K562 (cell line): Measurements from ENCODE around the gene GALNT5. TPM values are rescaled to one million over a fixed set of nuclear protein-coding genes. Genes with fewer than 3 reads are reported as not detected.

ENCODE experiments used
- ATAC-seq: fragments of 200-7000 bp; cut with Tn5 transposase; 3 replicates; pipeline ENCODE4 v1.9.1; 2020; ENCODE audit warnings: moderate library complexity
- BruUV-seq: library from RNA; stranded (reverse); fragments of 400-500 nt; replicated peaks from 2 replicates; lab custom pipeline; 2021; lab: Mats Ljungman, UMichigan
- CTCF ChIA-PET: fragments of 300-600 bp; formaldehyde crosslinking; extraction: SDS; loops from one replicate; lab custom pipeline; 2021; ENCODE audit warnings: low intra/inter-chr PET ratio; lab: Yijun Ruan, JAX
- POLR2A ChIA-PET: fragments of 300-600, 350-650 bp; sonication (Branson Sonifier 250); formaldehyde crosslinking; extraction: SDS; loops from one replicate; lab custom pipeline; 2021; ENCODE audit warnings: antibody characterized with exemption, inconsistent platforms; lab: Yijun Ruan, JAX
- DNase-seq, 4 experiments: peaks; one replicate each; pipeline versions ENCODE4 v3.0.0 to v3.0.0-alpha.2; 2011 to 2018; ENCODE audit warnings: low spot score in 3 of 4, mixed read lengths in 3 of 4; ENCODE audit errors: extremely low read depth in 1 of 4
- FAIRE-seq: peaks from 2 replicates; lab custom pipeline; 2011; peaks lifted over from hg19 to GRCh38; lab: Jason Lieb, UNC
- H2AFZ ChIP-seq: 2 replicates; pipeline ENCODE4 v1.6.0; 2011; ENCODE audit warnings: low read depth, low read length, control low read depth, inconsistent platforms
- H3K27ac ChIP-seq: fragments of 200-600 bp; 3 replicates; pipeline ENCODE4 v1.8.0; 2011; ENCODE audit warnings: low read depth, mild to moderate bottlenecking, control low read depth, inconsistent platforms, low read length, moderate library complexity, mixed read lengths; ENCODE audit errors: extremely low read depth
- H3K27me3 ChIP-seq, 2 experiments: fragments of 300-600 bp in 1 of 2; 2 replicates in 1 of 2; 3 replicates in 1 of 2; pipeline versions ENCODE4 v1.6.0 to v1.8.0; 2011; ENCODE audit warnings: inconsistent platforms in 2 of 2, low read length in 2 of 2, mild to moderate bottlenecking in 1 of 2, mixed read lengths in 1 of 2, moderate library complexity in 1 of 2; ENCODE audit not compliant: control insufficient read depth in 2 of 2, insufficient read depth in 2 of 2
- H3K36me3 ChIP-seq: fragments of 300-600 bp; 3 replicates; pipeline ENCODE4 v1.8.0; 2011; ENCODE audit warnings: mild to moderate bottlenecking, low read length, inconsistent platforms; ENCODE audit not compliant: control insufficient read depth, insufficient read depth
- H3K4me1 ChIP-seq, 2 experiments: fragments of 200-600 bp in 1 of 2; replicated peaks in 1 of 2; 2 replicates in 1 of 2; 3 replicates in 1 of 2; pipeline versions ENCODE4 v1.5.1 to v1.8.0; 2011; ENCODE audit warnings: inconsistent platforms in 2 of 2, low read length in 2 of 2, mild to moderate bottlenecking in 1 of 2, mixed read lengths in 1 of 2, moderate library complexity in 1 of 2; ENCODE audit not compliant: control insufficient read depth in 2 of 2, insufficient read depth in 2 of 2
- H3K4me2 ChIP-seq: 2 replicates; pipeline ENCODE4 v1.6.1; 2011; ENCODE audit warnings: low read length, control low read depth, inconsistent platforms, mixed read lengths; ENCODE audit not compliant: insufficient read depth
- H3K4me3 ChIP-seq: fragments of 200-600 bp; sonication (generic), shearing (Covaris generic); 2 replicates; pipeline ENCODE4 v1.5.1; 2016; ENCODE audit warnings: control low read depth, inconsistent platforms
- H3K79me2 ChIP-seq: fragments of 200-600 bp; 3 replicates; pipeline ENCODE4 v1.8.0; 2011; ENCODE audit warnings: low read length, inconsistent platforms; ENCODE audit not compliant: control insufficient read depth, insufficient read depth
- H3K9ac ChIP-seq, 2 experiments: 2 replicates each; pipeline versions ENCODE4 v1.6.0 to v1.6.1; 2011; ENCODE audit warnings: low read depth in 2 of 2, low read length in 2 of 2, control low read depth in 1 of 2, inconsistent platforms in 1 of 2, mild to moderate bottlenecking in 1 of 2, mixed read lengths in 1 of 2; ENCODE audit not compliant: insufficient read depth in 1 of 2
- H3K9me1 ChIP-seq: one replicate; pipeline ENCODE4 v1.6.0; 2011; ENCODE audit warnings: inconsistent platforms, mild to moderate bottlenecking, low read length, moderate library complexity; ENCODE audit not compliant: control insufficient read depth, insufficient read depth
- H3K9me3 ChIP-seq: replicated peaks from 2 replicates; pipeline ENCODE4 v1.5.1; 2011; ENCODE audit warnings: low read depth, low read length, inconsistent platforms; ENCODE audit not compliant: control insufficient read depth, insufficient read depth
- H4K20me1 ChIP-seq: replicated peaks from 2 replicates; pipeline ENCODE4 v1.6.1; 2011; ENCODE audit warnings: low read length, inconsistent platforms, mixed read lengths; ENCODE audit not compliant: control insufficient read depth, insufficient read depth
- DMBX1 ChIP-seq: fragments of 250-450 bp; sonication (Bioruptor Pico); IDR thresholded peaks from 2 replicates; pipeline ENCODE4 v1.8.0; 2022; ENCODE audit warnings: inconsistent platforms, mild to moderate bottlenecking, moderate library complexity, borderline replicate concordance
- FOXK1 ChIP-seq: sonication (generic); formaldehyde crosslinking; IDR thresholded peaks from 2 replicates; pipeline ENCODE4 v1.8.0; 2022; ENCODE audit warnings: missing genetic modification reagents, mild to moderate bottlenecking, borderline replicate concordance
- HLTF ChIP-seq: fragments of 450-650 bp; IDR thresholded peaks from 2 replicates; pipeline ENCODE4 v1.6.1; 2016
- KHSRP ChIP-seq: fragments of 450-650 bp; IDR thresholded peaks from 2 replicates; pipeline ENCODE4 v1.6.1; 2017
- MLLT1 ChIP-seq, 2 experiments: fragments of 450-650 bp; IDR thresholded peaks; 2 replicates each; pipeline ENCODE4 v1.6.1; 2016
- NFE2 ChIP-seq: IDR thresholded peaks from 2 replicates; pipeline ENCODE4 v1.6.1; 2014; ENCODE audit warnings: antibody characterized with exemption, low read depth
- NFRKB ChIP-seq: fragments of 450-650 bp; IDR thresholded peaks from 2 replicates; pipeline ENCODE4 v1.6.1; 2016; ENCODE audit warnings: low read depth
- NR4A1 ChIP-seq, 2 experiments: fragments of 250-450 bp in 1 of 2; fragments of 450-650 bp in 1 of 2; sonication (Bioruptor Pico) in 1 of 2; IDR thresholded peaks; 2 replicates each; pipeline versions ENCODE4 v1.4.0 to v1.6.1; 2016 to 2020; ENCODE audit warnings: mild to moderate bottlenecking in 2 of 2, missing compliant biosample characterization in 1 of 2, missing genetic modification characterization in 1 of 2, moderate library complexity in 1 of 2
- SP2 ChIP-seq: IDR thresholded peaks from 2 replicates; pipeline ENCODE4 v1.6.1; 2011; ENCODE audit warnings: mild to moderate bottlenecking, low read depth, low read length, moderate library complexity; ENCODE audit not compliant: poor library complexity, severe bottlenecking; ENCODE audit errors: extremely low read depth
- TBP ChIP-seq: optimal IDR thresholded peaks from 2 replicates; pipeline ENCODE3; 2011; ENCODE audit warnings: low read depth, low read length, improper control_type of control experiment
- XRCC4 ChIP-seq: IDR thresholded peaks from one replicate; pipeline ENCODE4 v1.6.1; 2011; ENCODE audit not compliant: insufficient read depth, insufficient read length; ENCODE audit errors: extremely low read depth
- ZFP1 ChIP-seq: fragments of 450-650 bp; formaldehyde crosslinking; IDR thresholded peaks from 2 replicates; pipeline ENCODE4 v1.4.0; 2020; ENCODE audit warnings: mild to moderate bottlenecking, mixed read lengths
- ZFP91 ChIP-seq: sonication (generic); formaldehyde crosslinking; IDR thresholded peaks from 2 replicates; pipeline ENCODE4 v1.8.0; 2022; ENCODE audit warnings: mild to moderate bottlenecking, missing genetic modification reagents
- ZNF175 ChIP-seq: fragments of 200-800 bp; sonication (Bioruptor generic); IDR thresholded peaks from 2 replicates; pipeline ENCODE4 v1.6.1; 2016; ENCODE audit warnings: low read depth, mild to moderate bottlenecking, missing genetic modification characterization, missing compliant biosample characterization
- ZNF311 ChIP-seq: fragments of 250-450 bp; sonication (Bioruptor Pico); IDR thresholded peaks from 2 replicates; pipeline ENCODE4 v1.4.0; 2020; ENCODE audit warnings: mild to moderate bottlenecking, moderate library complexity
- ZNF695 ChIP-seq: fragments of 450-650 bp; formaldehyde crosslinking; IDR thresholded peaks from 2 replicates; pipeline ENCODE4 v1.4.0; 2020; ENCODE audit warnings: mild to moderate bottlenecking, moderate library complexity
- WGBS: fragments of 100-300 bp; shearing (Covaris generic); methylation state at CpG from one replicate; pipeline ENCODE4 v1.1.6; 2016; ENCODE audit warnings: low coverage, mixed read lengths; ENCODE audit not compliant: insufficient coverage; ENCODE audit errors: missing lambda C conversion rate; 5-methylcytosine and 5-hydroxymethylcytosine counted together
- in situ Hi-C: fragments of 300-500 bp; cut with MboI; formaldehyde crosslinking; loops from 4 replicates; pipeline ENCODE4 v1.15.0; 2018; ENCODE audit warnings: inconsistent platforms, mixed read lengths
- intact Hi-C: fragments of 100-400 bp; cut with micrococcal nuclease; formaldehyde crosslinking; loops from 2 replicates; pipeline ENCODE4 v1.14.2; 2022
- polyA plus RNA-seq, 8 experiments: library from polyadenylated mRNA; depleted of rRNA in 4 of 8; stranded (reverse) in 5 of 8; unstranded in 3 of 8; fragments of >200 nt; fragmentation: Nextera tagmentation in 2 of 8; fragmentation: Illumina TruSeq in 1 of 8; extraction: Ambion mirVana in 2 of 8; extraction: Trizol in 1 of 8; gene quantifications; 2 replicates each; pipeline versions ENCODE4 v1.2.1 to v1.2.3, GENCODE V29; 2011 to 2014; ENCODE audit warnings: inconsistent platforms in 1 of 8, missing spikeins in 1 of 8
- total RNA-seq, 7 experiments: library from RNA; depleted of rRNA in 6 of 7; stranded (reverse); fragments of >200 nt in 6 of 7; fragmentation: Illumina TruSeq in 2 of 7; extraction: Trizol in 2 of 7; gene quantifications; 2 replicates each; pipeline versions ENCODE4 v1.2.1 to v1.2.3, GENCODE V29; 2011 to 2021; ENCODE audit warnings: low replicate concordance in 1 of 7

GALNT5 gene
- total and polyA plus RNA-seq, 9 of the 15 experiments (the other 6 are each of a cell fraction or from before 2014, with no cell fraction given), result 21.6 to 73.0 (median 54.7) TPM

GRCh38 chr2:157261199-157261782 is 3.8 kb downstream of the GALNT5 start (continued):
- no peak for TF ChIP-seq ZNF695 (CRISPR knock-in tag)

- POLR2A ChIA-PET, result interaction anchor here (0.7 to 5.9 kb wide), 8 partner anchors 9 to 1340 kb away, joined by 3 to 35 read pairs (median 3); no protein-coding TSS in a partner anchor
- H3K9me3 ChIP-seq, result no peaks in the 10 kb centered on the region
- intact Hi-C loops, result loop anchor here (5.0 kb wide), 1 partner anchor 1900 kb away; no protein-coding TSS in a partner anchor
- peaks cover 52% of the 10 kb centered on the region for H3K36me3 ChIP-seq
- BruUV-seq, result no TSS peak
- H3K9me1 ChIP-seq, result no peaks in the 10 kb centered on the region
- WGBS, result 2% methylated on average over 3 of the region's 3 CpGs
- DNase-seq, result peak in 1 of 4 experiments; percentile 62
- peak overlapping the region; percentile 53 for H3K4me3 ChIP-seq
- H3K27me3 ChIP-seq, result no peaks in the 10 kb centered on the region
- peaks cover 99% of the 10 kb centered on the region for H3K79me2 ChIP-seq
- FAIRE-seq, result peak; percentile 60
- peak overlapping the region; percentile 28 for H2AFZ ChIP-seq
- H3K4me1 ChIP-seq, result peaks cover 8 to 42% of the 10 kb centered on the region in 2 experiments; a peak in 4 of 5 replicates
- ATAC-seq, result peak; percentile 6
- CTCF ChIA-PET, result interaction anchor here (0.6 kb wide), 1 partner anchor 8 kb away, joined by 6 read pairs; no protein-coding TSS in a partner anchor
- H3K4me2 ChIP-seq, result peak overlapping the region; percentile 93
- peak overlapping the region; percentile 94 for H3K27ac ChIP-seq
- peak overlapping the region; percentile 32 to 92; a peak in 3 of 4 replicates for H3K9ac ChIP-seq
- in situ Hi-C loops, result no loop called here
- H4K20me1 ChIP-seq, result no peaks in the 10 kb centered on the region
- peak; percentile 45; the same call in 1 of the 2 replicates for TF ChIP-seq ZNF175
- no peak for TF ChIP-seq SP2
- TF ChIP-seq ZNF311 (CRISPR knock-in tag), result no peak
- TF ChIP-seq FOXK1 (CRISPR knock-in tag), result no peak
- TF ChIP-seq NFRKB, result peak; percentile 72; the same call in 1 of the 2 replicates
- no peak for TF ChIP-seq KHSRP
- TF ChIP-seq NR4A1 (CRISPR knock-in tag; IDR thresholded peaks at IDR 0.05), result no peak
- TF ChIP-seq NR4A1 (tag; IDR thresholded peaks at IDR 0.05), result 0 out of 2 replicates have a peak, but pooled peaks have one; percentile 15
- no peak for TF ChIP-seq XRCC4
- no peak for TF ChIP-seq NFE2
- TF ChIP-seq MLLT1 (IDR thresholded peaks at IDR 0.05), result peak in 1 of 2 experiments; percentile 44; a peak in 2 of 4 replicates
- TF ChIP-seq DMBX1 (CRISPR knock-in tag), result peak; percentile 70
- TF ChIP-seq TBP, result no peak
- no peak for TF ChIP-seq ZFP91 (CRISPR knock-in tag)
- TF ChIP-seq ZFP1 (CRISPR knock-in tag), result 0 out of 2 replicates have a peak, but pooled peaks have one; percentile 11
- TF ChIP-seq HLTF, result no peak
Measured at GRCh38 chr2:157262248-157262647, 4.7 kb downstream of the GALNT5 start.
